ENCODE data around the gene ADD2. TPM values are rescaled to one million over a fixed set of nuclear protein-coding genes. Genes with fewer than 3 reads are reported as not detected.

Gene ADD2
- total and polyA plus RNA-seq, 2 experiments from 2014 or later = 34.6 to 223 TPM

- Histone ChIP-seq H3K9me2 (ENCODE audit: insufficient read depth) (0 out of 2 replicates have a peak, but pooled peaks cover 4% of the 10 kb centered on the region), H3K4me2 (no peak overlapping the region), H4K20me1 (replicated peaks; ENCODE audit: insufficient read depth) (peaks cover 32% of the 10 kb centered on the region), H3K79me2 (replicated peaks; ENCODE audit: insufficient read depth) (peaks cover 54% of the 10 kb centered on the region), H3K4me1 (ENCODE audit: insufficient read depth) (peaks cover 24% of the 10 kb centered on the region), H3K36me3 (ENCODE audit: insufficient read depth) (peaks cover 8% of the 10 kb centered on the region), H3F3A (replicated peaks; ENCODE audit: low read depth) (no peaks in the 10 kb centered on the region), H2AFZ (no peak overlapping the region), H3K27me3 (ENCODE audit: insufficient read depth) (no peaks in the 10 kb centered on the region), H3K4me3 (no peak overlapping the region), H3K27ac (ENCODE audit: low read depth) (no peak overlapping the region)
- Mint-ChIP-seq H3K9me3 (no peaks in the 10 kb centered on the region), H3K27ac (no peak overlapping the region), H3K36me3 (ENCODE audit: low read depth) (peaks cover 79% of the 10 kb centered on the region), H3K27me3 (ENCODE audit: insufficient read depth, low read depth, poor library complexity) (peaks cover 10% of the 10 kb centered on the region), H3K4me3 (no peak overlapping the region), H3K4me1 (peaks cover 54% of the 10 kb centered on the region)
- DNase-seq (ENCODE audit: low spot score) (no peak), ATAC-seq (no peak)
- TF ChIP-seq, protein P1, sequence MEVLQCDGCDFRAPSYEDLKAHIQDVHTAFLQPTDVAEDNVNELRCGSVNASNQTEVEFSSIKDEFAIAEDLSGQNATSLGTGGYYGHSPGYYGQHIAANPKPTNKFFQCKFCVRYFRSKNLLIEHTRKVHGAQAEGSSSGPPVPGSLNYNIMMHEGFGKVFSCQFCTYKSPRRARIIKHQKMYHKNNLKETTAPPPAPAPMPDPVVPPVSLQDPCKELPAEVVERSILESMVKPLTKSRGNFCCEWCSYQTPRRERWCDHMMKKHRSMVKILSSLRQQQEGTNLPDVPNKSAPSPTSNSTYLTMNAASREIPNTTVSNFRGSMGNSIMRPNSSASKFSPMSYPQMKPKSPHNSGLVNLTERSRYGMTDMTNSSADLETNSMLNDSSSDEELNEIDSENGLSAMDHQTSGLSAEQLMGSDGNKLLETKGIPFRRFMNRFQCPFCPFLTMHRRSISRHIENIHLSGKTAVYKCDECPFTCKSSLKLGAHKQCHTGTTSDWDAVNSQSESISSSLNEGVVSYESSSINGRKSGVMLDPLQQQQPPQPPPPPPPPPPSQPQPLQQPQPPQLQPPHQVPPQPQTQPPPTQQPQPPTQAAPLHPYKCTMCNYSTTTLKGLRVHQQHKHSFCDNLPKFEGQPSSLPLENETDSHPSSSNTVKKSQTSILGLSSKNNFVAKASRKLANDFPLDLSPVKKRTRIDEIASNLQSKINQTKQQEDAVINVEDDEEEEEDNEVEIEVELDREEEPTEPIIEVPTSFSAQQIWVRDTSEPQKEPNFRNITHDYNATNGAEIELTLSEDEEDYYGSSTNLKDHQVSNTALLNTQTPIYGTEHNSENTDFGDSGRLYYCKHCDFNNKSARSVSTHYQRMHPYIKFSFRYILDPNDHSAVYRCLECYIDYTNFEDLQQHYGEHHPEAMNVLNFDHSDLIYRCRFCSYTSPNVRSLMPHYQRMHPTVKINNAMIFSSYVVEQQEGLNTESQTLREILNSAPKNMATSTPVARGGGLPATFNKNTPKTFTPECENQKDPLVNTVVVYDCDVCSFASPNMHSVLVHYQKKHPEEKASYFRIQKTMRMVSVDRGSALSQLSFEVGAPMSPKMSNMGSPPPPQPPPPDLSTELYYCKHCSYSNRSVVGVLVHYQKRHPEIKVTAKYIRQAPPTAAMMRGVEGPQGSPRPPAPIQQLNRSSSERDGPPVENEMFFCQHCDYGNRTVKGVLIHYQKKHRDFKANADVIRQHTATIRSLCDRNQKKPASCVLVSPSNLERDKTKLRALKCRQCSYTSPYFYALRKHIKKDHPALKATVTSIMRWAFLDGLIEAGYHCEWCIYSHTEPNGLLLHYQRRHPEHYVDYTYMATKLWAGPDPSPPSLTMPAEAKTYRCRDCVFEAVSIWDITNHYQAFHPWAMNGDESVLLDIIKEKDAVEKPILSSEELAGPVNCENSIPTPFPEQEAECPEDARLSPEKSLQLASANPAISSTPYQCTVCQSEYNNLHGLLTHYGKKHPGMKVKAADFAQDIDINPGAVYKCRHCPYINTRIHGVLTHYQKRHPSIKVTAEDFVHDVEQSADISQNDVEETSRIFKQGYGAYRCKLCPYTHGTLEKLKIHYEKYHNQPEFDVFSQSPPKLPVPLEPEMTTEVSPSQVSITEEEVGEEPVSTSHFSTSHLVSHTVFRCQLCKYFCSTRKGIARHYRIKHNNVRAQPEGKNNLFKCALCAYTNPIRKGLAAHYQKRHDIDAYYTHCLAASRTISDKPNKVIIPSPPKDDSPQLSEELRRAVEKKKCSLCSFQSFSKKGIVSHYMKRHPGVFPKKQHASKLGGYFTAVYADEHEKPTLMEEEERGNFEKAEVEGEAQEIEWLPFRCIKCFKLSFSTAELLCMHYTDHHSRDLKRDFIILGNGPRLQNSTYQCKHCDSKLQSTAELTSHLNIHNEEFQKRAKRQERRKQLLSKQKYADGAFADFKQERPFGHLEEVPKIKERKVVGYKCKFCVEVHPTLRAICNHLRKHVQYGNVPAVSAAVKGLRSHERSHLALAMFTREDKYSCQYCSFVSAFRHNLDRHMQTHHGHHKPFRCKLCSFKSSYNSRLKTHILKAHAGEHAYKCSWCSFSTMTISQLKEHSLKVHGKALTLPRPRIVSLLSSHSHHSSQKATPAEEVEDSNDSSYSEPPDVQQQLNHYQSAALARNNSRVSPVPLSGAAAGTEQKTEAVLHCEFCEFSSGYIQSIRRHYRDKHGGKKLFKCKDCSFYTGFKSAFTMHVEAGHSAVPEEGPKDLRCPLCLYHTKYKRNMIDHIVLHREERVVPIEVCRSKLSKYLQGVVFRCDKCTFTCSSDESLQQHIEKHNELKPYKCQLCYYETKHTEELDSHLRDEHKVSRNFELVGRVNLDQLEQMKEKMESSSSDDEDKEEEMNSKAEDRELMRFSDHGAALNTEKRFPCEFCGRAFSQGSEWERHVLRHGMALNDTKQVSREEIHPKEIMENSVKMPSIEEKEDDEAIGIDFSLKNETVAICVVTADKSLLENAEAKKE (CRISPR knock-in tag; IDR thresholded peaks at IDR 0.05) = no peak
- TF ChIP-seq, protein P2, sequence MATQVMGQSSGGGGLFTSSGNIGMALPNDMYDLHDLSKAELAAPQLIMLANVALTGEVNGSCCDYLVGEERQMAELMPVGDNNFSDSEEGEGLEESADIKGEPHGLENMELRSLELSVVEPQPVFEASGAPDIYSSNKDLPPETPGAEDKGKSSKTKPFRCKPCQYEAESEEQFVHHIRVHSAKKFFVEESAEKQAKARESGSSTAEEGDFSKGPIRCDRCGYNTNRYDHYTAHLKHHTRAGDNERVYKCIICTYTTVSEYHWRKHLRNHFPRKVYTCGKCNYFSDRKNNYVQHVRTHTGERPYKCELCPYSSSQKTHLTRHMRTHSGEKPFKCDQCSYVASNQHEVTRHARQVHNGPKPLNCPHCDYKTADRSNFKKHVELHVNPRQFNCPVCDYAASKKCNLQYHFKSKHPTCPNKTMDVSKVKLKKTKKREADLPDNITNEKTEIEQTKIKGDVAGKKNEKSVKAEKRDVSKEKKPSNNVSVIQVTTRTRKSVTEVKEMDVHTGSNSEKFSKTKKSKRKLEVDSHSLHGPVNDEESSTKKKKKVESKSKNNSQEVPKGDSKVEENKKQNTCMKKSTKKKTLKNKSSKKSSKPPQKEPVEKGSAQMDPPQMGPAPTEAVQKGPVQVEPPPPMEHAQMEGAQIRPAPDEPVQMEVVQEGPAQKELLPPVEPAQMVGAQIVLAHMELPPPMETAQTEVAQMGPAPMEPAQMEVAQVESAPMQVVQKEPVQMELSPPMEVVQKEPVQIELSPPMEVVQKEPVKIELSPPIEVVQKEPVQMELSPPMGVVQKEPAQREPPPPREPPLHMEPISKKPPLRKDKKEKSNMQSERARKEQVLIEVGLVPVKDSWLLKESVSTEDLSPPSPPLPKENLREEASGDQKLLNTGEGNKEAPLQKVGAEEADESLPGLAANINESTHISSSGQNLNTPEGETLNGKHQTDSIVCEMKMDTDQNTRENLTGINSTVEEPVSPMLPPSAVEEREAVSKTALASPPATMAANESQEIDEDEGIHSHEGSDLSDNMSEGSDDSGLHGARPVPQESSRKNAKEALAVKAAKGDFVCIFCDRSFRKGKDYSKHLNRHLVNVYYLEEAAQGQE (IDR thresholded peaks at IDR 0.05; ENCODE audit: unreplicated experiment) = no peak
- TF ChIP-seq POLR2AphosphoS5 (IDR thresholded peaks at IDR 0.05; ENCODE audit: low read depth) (no peak), JUNB (IDR thresholded peaks at IDR 0.05; ENCODE audit: unreplicated experiment) (no peak)
Measured at GRCh38 chr2:70708376-70709199, 59.4 kb downstream of the ADD2 start.

All from GM23338 (cell line).